GM21529 (cell line): Measurements from ENCODE around the gene CLDND1.
A peak's percentile ranks its signal among the peaks of the same experiment; 100 is the strongest.

Experiments
- ATAC-seq: cut with Tn5 transposase; IDR thresholded peaks from one replicate; pipeline ENCODE4 v1.9.1; 2021; ENCODE audit not compliant: unreplicated experiment

The CLDND1 gene

DNA sequence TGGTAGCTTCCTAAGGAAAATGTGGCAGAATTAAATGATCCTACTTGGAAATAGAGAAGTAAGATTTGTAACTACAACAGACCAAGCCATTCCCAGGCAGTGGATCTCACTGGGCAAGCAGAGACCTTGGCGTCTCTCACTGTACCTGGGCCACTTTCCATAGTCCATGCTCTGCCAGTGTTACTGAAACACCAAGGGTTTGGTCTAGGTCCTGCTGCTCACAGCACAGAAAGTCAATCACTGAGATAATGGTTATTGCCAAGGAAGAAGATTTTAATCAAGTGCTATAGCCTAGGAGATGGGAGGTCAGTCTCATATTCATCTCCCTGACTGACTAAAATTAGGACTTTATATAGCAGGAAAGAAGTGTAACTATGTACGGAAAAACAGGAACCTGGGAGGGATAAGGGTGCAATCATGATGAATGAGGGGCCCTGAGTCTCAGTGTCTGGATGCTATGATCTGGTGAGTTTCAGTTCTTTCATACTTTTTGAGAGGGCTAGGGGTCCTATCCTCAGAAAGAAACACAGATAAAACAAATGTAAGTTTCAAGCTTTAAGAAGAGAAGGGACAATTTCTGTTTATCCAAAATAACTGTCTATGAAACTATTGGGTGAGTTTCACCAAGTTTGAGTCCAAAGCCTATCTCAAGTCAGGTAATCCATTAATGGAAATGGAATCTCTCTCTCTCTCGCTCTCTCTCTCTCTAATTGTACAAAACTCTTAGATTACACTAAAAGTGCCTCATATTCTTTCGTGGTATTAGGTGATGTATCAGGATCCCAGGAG is 29.7 kb upstream of the CLDND1 start:
- no peak for ATAC-seq

DNA sequence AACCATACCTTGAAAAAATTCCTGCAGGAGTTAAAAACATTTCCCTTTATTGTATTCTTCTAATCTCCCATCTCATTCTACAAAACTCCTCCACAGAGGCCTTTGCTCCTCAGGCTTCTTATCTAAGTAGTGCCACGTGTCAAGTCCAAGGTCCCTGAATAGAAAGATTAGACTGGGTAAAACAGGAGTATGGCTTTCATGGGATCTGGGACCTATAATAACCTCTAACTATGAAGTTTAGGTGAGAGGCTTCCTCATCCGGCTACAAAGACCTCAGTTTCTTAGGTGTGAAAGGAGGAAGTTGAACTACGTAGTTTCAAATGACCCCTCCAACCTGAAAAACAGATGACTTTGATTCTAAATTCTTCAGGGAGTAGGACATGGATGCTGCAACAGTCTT is 29.1 kb upstream of the CLDND1 start:
- no peak for ATAC-seq

DNA sequence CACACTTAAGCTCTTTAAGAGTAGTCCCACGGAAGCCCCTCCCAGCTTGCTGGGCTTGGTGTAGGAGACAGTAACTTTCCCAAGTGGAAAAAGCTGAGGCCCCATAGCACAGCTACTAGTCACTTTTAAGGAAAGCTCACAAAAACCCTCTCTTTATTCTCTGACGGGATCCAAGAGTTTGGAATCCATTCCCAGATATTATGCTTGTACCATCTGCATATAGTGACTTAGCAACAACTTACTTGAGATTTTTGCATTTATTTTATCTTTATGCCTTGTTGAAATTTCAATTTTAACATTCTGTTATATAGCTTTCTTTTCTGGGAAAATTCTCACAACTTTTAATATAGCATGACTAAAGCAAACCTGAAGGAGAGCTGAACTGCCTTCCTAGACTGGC is 28.5 kb upstream of the CLDND1 start:
- no peak for ATAC-seq

DNA sequence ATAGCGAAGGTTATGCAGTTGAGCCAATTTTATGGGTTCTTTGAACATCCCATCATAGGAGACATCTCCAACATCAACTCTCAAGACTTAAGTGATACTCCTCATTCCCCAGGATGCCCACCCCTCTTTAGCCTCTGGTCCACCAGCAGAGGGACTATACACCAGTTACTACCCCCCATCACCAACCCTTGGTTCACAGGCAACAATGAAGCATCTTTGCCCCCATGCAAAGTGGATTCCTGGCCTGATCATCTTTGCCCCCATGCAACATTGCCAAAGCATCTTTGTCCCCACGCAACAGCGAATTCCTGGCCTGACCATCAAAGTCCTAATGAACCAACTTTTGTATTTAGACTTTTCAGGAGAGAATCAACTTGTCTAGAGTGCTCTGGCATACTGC is 28.1 kb upstream of the CLDND1 start:
- no peak for ATAC-seq

DNA sequence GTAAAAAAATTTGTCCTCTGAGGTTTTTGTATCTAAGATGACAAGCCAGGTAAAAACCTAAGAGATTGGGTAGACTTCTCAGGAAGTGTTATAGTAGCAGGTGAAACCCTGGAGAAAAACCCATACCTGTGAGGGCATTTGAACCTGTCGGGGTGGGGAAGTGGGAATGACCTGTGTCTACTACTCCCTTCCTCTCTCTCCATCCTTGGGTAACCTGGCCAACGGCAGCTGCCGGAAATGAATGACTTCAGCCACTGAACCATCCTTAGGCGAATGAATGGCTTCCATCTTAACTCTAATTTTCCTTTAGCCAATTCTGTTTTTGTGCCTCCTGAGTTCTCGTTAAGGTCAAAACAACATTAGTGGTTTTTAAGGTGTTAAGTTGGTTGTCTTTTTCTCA is 25.8 kb upstream of the CLDND1 start:
- no peak for ATAC-seq

DNA sequence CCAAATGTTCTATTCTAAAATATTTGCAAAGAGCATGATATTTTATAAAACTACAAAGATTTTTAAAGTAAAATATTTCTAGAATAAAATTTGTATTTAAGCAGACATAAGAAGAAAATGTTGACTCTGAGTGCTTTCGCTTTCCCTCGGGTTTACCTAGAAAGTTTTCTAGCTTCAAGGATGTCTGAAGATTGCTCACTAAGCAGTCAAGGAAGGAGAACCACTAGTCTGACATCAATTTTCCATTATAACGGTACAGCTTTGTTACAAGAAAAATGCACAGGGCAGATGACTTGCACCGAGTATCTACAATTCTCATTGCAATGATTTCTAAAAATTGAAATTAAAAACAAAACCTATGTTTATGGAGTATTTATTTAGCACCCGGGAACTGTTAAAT is 23.2 kb upstream of the CLDND1 start:
- ATAC-seq: peak; percentile 58

DNA sequence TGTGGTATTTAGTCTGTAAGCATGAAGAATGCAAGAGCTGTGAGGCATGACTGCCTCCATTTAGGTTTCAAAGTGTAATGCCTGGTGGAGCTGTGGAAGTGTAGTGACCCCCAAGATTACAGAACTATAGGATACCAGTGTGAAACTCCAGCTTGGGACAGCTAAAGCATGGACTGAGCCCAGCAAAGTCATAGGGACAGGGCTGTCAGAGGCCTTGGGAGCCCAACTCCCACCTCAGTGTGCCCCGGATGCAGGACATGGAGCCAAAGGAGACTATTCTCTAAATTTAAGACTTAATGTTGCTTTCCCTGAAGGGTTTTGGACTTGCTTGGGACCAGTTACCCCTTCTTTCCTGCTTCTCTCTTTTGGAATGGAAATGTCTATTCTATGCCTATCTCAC is 19.9 kb upstream of the CLDND1 start:
- no peak for ATAC-seq

DNA sequence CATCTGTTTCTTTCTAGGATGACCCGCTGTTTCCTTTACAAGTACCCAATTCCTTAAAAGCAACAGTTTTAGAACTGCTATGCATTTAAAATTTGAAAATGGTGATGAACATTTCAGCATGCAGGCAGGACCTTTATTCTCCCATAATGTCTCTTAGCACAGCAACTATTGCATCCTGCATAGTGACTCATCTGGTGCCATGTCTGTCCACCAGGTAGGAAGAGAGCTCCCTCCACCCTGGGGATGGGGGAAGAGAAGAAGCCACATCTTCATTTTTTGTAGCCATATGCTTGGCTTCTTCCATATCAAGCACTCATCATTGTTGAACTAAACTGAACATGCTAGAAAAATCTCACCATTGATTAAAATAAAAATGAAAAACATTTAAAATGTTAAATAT is 19.0 kb upstream of the CLDND1 start:
- no peak for ATAC-seq

DNA sequence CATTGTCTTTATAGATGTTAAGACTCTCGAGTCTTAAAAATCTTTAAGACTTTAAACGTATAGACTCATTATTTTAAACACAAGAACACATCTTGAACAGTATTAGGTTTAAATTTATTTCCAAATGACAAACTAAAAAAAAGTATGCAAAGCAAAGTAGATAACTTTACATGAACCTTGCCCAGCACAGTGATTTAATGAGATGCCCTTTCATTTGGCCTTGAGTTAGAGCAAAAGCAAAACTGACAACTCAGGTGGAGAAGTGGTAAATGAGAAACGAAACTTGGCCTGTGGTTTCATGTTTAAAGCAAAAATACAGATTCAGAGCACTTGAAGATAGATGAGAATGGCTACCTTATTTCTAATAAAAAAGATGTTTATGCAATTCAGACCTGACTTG is 17.6 kb upstream of the CLDND1 start:
- peak; percentile 46 for ATAC-seq

DNA sequence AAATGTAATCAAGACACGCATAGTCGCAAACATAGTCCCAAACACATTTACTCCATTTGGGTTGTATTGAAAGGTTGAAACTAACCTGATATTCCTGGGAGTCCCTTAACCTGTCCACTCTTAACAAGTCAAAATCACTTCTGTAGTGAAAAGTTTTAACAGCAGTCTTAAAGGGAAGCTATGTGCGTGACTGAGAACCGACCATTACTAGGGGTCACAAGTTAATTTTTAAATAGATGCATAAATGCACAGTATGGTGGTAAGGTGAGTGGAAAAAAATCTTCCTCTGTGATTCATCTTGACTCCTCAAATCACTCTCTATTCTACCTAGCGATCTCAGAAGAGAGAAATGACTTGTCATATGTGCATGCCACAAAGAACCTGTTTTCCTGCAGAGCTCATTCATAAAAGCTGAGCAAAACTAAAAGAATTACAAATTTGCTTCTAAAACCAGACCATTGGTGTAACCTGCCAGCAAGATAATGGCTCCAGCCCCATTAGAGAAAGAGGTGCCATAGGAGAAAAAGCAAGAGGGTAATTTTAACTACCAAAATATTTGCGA is 13.8 kb upstream of the CLDND1 start:
- peak; percentile 71 for ATAC-seq

DNA sequence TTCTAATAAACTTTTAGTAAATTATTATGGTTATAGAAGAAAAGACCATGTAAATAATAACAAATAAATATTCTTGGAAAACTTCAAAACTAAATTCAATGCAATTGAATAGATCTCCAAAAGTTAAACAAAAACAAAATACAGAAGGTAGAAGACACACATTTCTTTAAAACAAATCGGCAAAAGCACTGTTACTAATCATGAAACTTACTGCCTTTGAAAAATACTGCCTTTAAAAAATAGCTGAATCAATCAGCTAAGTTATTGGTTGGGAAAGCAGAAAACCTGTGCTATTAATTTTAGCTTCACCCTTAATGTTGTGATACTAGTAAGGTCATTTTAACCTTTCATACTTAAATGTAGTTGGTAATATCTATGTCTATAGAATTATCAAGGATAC is 12.0 kb upstream of the CLDND1 start:
- no peak for ATAC-seq

DNA sequence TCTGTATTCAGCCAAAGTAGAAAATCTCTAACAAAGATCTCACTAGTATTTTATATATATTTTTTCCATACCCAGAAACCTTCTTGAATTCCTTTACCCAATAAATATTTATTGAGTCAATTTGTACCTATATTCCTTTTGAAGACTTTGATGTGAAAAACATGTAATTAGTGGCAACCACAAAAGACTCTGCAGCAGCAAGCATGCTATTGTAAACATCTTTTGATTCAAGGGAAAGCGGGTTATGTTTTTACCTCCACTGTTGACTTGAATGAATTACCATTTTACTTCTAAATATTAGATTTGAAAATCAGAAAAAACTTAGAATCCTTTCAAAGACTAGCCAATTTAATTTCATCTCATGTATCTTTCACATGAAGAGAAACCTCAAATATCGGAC is 11.5 kb upstream of the CLDND1 start:
- no peak for ATAC-seq

DNA sequence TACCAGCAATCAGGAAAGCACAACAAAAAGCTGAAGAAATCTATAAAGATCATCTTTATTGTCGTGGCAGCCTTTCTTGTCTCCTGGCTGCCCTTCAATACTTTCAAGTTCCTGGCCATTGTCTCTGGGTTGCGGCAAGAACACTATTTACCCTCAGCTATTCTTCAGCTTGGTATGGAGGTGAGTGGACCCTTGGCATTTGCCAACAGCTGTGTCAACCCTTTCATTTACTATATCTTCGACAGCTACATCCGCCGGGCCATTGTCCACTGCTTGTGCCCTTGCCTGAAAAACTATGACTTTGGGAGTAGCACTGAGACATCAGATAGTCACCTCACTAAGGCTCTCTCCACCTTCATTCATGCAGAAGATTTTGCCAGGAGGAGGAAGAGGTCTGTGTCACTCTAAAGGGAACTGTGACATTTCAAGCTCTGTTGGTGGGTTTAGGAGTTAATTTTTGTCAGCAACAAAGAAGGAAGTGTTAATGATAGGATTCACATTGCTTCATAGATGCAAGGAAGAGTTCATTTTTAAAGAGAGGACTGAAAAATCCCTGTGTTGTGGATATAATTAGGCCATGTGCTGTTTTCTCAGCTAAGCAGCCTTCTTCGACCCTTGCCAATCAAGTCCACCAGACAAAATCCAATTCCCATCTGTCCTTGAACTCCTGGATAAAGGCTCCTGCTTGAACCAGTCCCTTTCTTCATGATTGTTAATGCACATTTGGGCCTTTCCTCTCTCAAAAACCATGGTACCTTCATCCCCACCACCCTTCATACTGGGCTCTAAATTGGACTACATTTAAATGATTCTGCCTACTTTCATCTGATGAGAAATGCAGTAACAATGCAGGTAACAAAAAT is 10.2 kb upstream of the CLDND1 start:
- ATAC-seq: no peak

DNA sequence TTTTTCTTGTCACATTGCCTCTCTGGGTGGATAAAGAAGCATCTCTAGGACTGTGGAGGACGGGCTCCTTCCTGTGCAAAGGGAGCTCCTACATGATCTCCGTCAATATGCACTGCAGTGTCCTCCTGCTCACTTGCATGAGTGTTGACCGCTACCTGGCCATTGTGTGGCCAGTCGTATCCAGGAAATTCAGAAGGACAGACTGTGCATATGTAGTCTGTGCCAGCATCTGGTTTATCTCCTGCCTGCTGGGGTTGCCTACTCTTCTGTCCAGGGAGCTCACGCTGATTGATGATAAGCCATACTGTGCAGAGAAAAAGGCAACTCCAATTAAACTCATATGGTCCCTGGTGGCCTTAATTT is 9.6 kb upstream of the CLDND1 start:
- no peak for ATAC-seq

DNA sequence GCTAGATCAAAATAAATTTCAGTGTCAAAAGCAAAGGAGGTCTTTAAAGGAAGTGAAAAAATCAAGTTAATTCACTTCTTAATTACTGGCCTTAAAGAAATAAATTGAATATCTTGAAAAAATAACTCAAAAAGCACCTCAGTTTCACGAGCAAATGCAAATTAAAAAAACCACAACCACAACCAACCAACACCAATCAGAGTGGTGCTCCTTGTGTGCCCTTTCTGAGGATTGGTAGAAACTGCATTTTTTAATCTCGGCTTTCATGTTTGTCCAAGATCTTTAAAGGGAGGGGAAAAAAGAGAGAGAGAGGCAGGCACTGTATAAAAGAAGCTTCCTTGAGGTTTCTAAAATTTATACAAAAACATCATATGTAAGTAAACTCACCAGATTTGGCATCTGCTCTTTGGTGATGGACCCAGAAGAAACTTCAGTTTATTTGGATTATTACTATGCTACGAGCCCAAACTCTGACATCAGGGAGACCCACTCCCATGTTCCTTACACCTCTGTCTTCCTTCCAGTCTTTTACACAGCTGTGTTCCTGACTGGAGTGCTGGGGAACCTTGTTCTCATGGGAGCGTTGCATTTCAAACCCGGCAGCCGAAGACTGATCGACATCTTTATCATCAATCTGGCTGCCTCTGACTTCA is 9.0 kb upstream of the CLDND1 start, which contains the start of gene GPR15:
TSS of gene GPR15 (plus strand) at position 357 of the 653 bp plus-strand sequence. CDS start at position 413, 56 bp downstream.
- ATAC-seq: no peak

DNA sequence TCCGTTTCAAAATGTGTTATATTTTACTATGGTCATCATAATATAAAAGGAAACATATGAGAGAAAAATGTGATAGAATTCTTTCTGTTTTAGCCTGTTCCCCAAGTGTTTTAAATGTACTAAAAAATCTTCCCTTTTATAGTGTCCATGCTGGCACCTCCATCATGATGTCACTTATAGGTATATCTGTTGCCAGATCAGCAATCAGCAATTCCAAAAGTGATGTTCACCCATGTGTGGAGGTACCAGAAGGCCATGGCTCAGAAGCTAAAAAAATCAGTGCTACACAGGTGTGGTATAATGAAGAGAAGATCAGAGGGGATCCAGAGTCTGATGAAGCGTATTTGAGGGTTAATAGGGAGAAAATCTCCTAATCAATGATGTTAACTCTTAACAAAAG is 8.0 kb upstream of the CLDND1 start:
- ATAC-seq: no peak

DNA sequence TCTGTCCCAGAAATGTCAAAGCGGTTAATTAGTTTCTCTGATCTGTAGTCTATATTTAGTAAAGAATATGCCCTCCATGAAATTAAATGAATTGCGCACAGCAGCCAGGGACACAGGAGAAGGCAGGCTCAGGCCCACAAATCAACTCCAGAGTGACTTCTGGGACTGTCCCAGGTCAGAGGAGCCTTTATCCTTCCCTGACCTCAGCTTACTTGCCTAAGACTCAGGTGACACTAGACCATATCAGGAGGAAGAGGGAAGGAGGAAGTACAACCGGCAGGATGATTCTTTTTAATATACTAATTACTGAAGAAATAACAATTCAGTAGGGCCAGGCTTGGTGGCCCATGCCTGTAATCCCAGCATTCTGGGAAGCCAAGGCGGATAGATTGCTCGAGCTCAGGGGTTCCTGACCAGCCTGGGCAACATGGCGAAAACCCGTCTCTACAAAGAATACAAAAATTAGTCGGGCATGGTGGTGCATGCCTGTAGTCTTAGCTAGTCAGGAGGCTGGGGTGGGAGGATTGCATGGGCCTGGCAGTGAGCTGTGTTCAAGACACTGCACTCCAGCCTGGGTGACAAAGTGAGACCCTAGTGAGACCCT is 7.3 kb upstream of the CLDND1 start:
- ATAC-seq: no peak

DNA sequence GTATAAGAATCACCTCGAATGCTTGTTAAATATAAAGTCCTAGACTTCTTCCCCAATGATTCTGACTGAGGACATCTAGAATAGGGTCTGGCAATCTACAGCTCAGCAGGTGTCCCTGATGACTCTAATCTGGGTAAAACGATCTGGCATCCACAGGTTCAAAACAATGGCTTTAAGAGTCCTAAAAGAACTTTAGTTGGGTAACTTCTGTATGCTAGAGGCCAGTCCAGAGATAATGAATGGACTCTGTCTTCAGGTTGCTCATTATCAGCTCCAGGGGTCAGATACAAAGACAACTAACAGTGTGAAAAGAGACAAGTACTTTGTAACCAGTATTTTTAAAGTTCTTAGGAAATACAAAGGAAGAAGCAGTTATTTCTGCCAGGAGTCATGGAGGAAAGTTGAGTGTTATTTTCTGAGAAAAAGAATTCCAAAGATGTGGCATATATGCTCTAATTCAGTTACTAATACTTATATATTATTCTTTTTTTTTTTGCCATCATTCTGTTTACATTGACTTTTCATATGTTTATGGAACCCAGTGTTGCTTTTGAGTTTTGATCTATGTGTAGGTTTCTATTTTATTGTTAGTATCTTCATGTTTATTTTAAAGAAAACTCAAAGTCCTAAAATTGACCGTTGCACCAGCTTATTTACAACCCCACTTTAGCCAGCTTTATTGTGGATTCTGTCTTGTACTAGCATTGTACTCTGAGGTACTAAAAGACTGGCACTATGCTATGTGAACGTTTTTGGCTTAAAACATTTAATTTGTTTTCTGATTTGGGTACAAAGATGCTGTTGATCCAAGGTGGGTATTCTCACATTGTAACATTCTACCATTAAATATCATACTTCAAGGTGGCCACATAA is 6.0 kb upstream of the CLDND1 start:
- ATAC-seq: no peak

DNA sequence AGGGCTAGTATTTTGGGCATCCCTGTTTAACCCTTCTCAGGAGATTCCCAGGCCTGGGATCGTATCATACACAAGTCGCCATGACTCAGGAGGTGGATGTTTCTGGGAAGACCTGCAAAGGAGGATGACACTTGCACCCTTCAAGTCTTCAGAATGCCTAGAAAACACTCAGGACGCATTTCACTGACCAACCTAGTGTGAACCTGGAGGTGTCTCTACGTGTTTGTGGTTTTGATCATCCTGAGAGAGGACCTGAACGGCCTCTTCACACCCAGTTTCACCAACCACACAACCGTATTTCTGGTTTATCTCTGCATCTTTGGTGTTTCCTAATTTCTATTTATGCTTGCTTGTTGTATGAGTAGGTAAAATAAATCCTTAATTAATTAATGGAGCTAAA is 2.8 kb upstream of the CLDND1 start:
- no peak for ATAC-seq

DNA sequence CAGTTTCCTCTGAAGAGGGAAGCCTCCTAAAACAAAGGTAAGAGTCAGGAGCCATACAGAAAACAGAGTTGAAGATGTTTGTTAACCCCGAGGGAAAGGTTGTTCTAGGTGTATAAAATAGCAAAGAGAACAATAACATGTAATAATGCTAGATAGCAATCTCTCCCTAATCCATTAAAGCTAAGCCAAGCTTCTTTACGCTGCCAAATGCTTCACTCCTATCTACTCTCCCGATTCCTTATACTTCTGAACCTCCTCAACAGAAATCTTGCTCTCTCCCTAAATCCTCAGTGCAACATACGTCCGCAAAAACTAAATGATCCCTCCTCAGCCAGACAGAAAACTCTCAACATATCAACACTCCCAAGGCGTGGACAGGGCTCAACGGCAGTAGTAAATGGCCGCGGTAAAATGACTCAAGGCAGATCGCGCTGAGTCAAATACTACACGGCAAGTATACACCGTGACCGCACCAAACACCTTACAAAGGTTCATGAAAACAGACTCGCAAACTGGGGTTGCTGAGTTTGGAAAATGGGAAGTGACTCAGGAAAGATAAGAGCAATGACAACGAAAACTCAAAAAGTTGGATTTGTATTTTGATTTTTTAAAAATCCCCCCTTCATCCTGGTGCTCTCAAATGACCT is 682 bp downstream of the CLDND1 start:
- peak; percentile 40 for ATAC-seq
